Retina (tissue), 1 donor: ENCODE data around the gene MYO1E.
"Not testable (repeated sequence)": the region's sequence is repeated elsewhere in the genome, so short reads cannot be mapped to it uniquely, and the experiment has no call there.

Experiments used
- DNase-seq: peaks from one replicate; pipeline ENCODE4 v3.0.0-alpha.2; 2016

Gene MYO1E

GRCh38 chr15:59372352-59373211, at the start of gene MYO1E:
TSS of gene MYO1E (minus strand) at chr15:59372871. CDS start at chr15:59372500, 371 bp downstream.
- peak; percentile 94 for DNase-seq

- no peak for DNase-seq
These were observed 48.4 kb upstream of the MYO1E start for GRCh38 chr15:59420986-59421618.

GRCh38 chr15:59420108-59420507, 47.4 kb upstream of the MYO1E start:
- DNase-seq = no peak

- no peak for DNase-seq
These were observed 46.5 kb upstream of the MYO1E start for GRCh38 chr15:59419170-59419569.

- DNase-seq = no peak
These were observed 44.1 kb upstream of the MYO1E start for GRCh38 chr15:59416816-59417215.

GRCh38 chr15:59413577-59413976, 40.9 kb upstream of the MYO1E start:
- DNase-seq = no peak

GRCh38 chr15:59410391-59410896, 37.8 kb upstream of the MYO1E start:
- no peak for DNase-seq

- DNase-seq = no peak
These were observed 35.3 kb upstream of the MYO1E start for GRCh38 chr15:59407946-59408345.

GRCh38 chr15:59406446-59406845, 33.8 kb upstream of the MYO1E start:
- DNase-seq = no peak

- DNase-seq = no peak
These were observed 32.4 kb upstream of the MYO1E start for GRCh38 chr15:59405079-59405478.

- DNase-seq = no peak
These were observed 29.3 kb upstream of the MYO1E start for GRCh38 chr15:59401824-59402569.

GRCh38 chr15:59401051-59401823, 28.6 kb upstream of the MYO1E start:
- not testable (repeated sequence) for DNase-seq

GRCh38 chr15:59400103-59400813, 27.6 kb upstream of the MYO1E start:
- no peak for DNase-seq

GRCh38 chr15:59399465-59400102, 26.9 kb upstream of the MYO1E start:
- no peak for DNase-seq

GRCh38 chr15:59398220-59398619, 25.5 kb upstream of the MYO1E start:
- no peak for DNase-seq

GRCh38 chr15:59396679-59397078, 24.0 kb upstream of the MYO1E start:
- no peak for DNase-seq

GRCh38 chr15:59396211-59396610, 23.5 kb upstream of the MYO1E start:
- no peak for DNase-seq

- DNase-seq = no peak
These were observed 21.5 kb upstream of the MYO1E start for GRCh38 chr15:59394166-59394661.

- no peak for DNase-seq
These were observed 19.6 kb upstream of the MYO1E start for GRCh38 chr15:59392299-59392698.

- DNase-seq = no peak
These were observed 16.0 kb upstream of the MYO1E start for GRCh38 chr15:59388670-59389069.
